Measurements from ENCODE around the gene SMYD3. TPM values are rescaled to one million over a fixed set of nuclear protein-coding genes. Genes with fewer than 3 reads are reported as not detected.
A peak's percentile ranks its signal among the peaks of the same experiment; 100 is the strongest.
"Not testable (repeated sequence)": the region's sequence is repeated elsewhere in the genome, so short reads cannot be mapped to it uniquely, and the experiment has no call there.

The SMYD3 gene
- total and polyA plus RNA-seq, 10 of the 15 experiments (the other 5 are each of a cell fraction or from before 2014, with no cell fraction given): 18.3 to 54.0 (median 24.8) TPM

DNA sequence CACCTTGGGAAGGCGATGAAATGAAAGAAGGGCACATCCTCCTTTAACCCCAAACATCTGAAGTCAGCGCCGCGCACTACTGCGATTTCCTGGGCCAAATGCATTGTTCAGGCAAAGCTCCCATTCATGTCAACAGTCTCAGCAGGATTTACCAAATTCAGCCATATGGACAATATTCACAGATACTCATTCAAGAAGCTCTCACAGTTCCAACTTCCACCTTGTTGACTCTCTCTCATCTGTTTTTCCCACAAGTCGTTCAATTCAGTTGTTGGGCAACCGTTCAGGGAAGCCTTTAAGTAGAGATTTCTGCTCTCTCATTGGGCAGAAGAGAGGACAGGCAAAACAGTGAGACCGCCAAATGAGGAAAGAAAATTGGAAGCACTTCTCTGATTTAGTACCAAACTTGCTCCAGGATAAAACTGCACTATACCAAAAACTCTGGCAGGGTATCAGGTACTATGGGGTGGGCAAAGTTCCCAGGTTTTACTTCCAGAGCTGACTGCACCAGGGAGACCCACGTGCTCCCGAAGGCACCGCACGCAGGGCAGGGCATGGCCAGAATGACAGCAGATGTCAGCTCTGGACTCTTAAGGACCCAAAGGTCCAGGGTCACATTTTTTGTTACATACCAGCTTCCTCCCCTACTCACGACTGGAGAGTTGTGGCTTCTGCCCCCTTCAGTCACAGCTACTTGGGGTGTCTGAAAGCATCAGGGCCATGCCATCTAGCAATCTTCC is 683.5 kb downstream of the SMYD3 start (continued):
- TF ChIP-seq SMAD5 (IDR thresholded peaks at IDR 0.05; ENCODE audit: low read depth) (no peak), PML (IDR thresholded peaks at IDR 0.05; ENCODE audit: low read length) (no peak)
- TF ChIP-seq, protein P1, sequence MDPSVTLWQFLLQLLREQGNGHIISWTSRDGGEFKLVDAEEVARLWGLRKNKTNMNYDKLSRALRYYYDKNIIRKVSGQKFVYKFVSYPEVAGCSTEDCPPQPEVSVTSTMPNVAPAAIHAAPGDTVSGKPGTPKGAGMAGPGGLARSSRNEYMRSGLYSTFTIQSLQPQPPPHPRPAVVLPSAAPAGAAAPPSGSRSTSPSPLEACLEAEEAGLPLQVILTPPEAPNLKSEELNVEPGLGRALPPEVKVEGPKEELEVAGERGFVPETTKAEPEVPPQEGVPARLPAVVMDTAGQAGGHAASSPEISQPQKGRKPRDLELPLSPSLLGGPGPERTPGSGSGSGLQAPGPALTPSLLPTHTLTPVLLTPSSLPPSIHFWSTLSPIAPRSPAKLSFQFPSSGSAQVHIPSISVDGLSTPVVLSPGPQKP (IDR thresholded peaks at IDR 0.05; ENCODE audit: low read depth, low read length): no peak

GRCh38 chr1:245822996-245823395 is 684.1 kb downstream of the SMYD3 start:
- RAD21 ChIA-PET (ENCODE audit: unreplicated experiment): no interaction called here
- intact Hi-C loops (cut with micrococcal nuclease; ENCODE audit: unreplicated experiment): no loop called here

DNA sequence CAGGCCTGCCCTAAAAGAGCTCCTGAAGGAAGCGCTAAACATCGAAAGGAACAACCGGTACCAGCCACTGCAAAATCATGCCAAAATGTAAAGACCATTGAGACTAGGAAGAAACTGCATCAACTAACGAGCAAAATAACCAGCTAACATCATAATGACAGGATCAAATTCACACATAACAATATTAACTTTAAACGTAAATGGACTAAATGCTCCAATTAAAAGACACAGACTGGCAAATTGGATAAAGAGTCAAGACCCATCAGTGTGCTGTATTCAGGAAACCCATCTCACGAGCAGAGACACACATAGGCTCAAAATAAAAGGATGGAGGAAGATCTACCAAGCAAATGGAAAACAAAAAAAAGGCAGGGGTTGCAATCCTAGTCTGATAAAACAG is 688.7 kb downstream of the SMYD3 start:
- DNase-seq (ENCODE audit: low read depth, low spot score); ATAC-seq; H3K4me1 ChIP-seq (ENCODE audit: control insufficient read depth, insufficient read depth, low read length); H3K9me3 ChIP-seq (replicated peaks; ENCODE audit: control insufficient read depth, insufficient read depth, low read length); H2AFZ ChIP-seq (ENCODE audit: control insufficient read depth, low read depth, low read length); POLR2A ChIA-PET; H3K27ac ChIP-seq (ENCODE audit: control insufficient read depth, insufficient read depth); H3K79me2 ChIP-seq (ENCODE audit: control insufficient read depth, insufficient read depth, low read length); H3K27me3 ChIP-seq (replicated peaks in 1 of 2; ENCODE audit: control insufficient read depth in 2 of 2, insufficient read depth in 2 of 2, low read length in 1 of 2); in situ Hi-C loops (cut with MboI); H3K36me3 ChIP-seq (ENCODE audit: control insufficient read depth in 2 of 2, insufficient read depth in 2 of 2, low read length in 1 of 2); BruUV-seq (replicated peaks); H3K9ac ChIP-seq (ENCODE audit: control insufficient read depth, insufficient read depth, low read length); intact Hi-C loops (cut with micrococcal nuclease; ENCODE audit: unreplicated experiment); H3K4me2 ChIP-seq (ENCODE audit: control insufficient read depth, insufficient read depth); RAD21 ChIA-PET (ENCODE audit: unreplicated experiment); CTCF ChIA-PET; H4K20me1 ChIP-seq (ENCODE audit: control insufficient read depth, insufficient read depth); FAIRE-seq; H3K4me3 ChIP-seq; SMC1A ChIA-PET (ENCODE audit: uncharacterized antibody, unreplicated experiment): not testable (repeated sequence)
- WGBS (ENCODE audit: insufficient coverage, insufficient replicate concordance, low lambda C conversion rate, missing lambda C conversion rate): 78% methylated on average over 4 of the region's 6 CpGs

More at GRCh38 chr1:245822996-245823395, 684.1 kb downstream of the SMYD3 start:
- no peaks in the 10 kb centered on the region for H4K20me1 ChIP-seq (ENCODE audit: control insufficient read depth, insufficient read depth)
- SMC1A ChIA-PET (ENCODE audit: uncharacterized antibody, unreplicated experiment): interaction anchor here (1.2 kb wide), 1 partner anchor 13 kb away, joined by 4 read pairs; no protein-coding TSS in a partner anchor
- H3K4me2 ChIP-seq (ENCODE audit: control insufficient read depth, insufficient read depth): no peak overlapping the region
- no peak for TF ChIP-seq RAD51 (IDR thresholded peaks at IDR 0.05)
- TF ChIP-seq BCL3 (IDR thresholded peaks at IDR 0.05; ENCODE audit: borderline replicate concordance, insufficient read depth, low read depth, low read length, poor library complexity, severe bottlenecking): peak; percentile 61
- TF ChIP-seq TCF3 (IDR thresholded peaks at IDR 0.05; ENCODE audit: borderline replicate concordance, insufficient read depth, low read depth, low read length): no peak
- POLR2A ChIA-PET: no interaction called here
- no peak overlapping the region for H3K27ac ChIP-seq (ENCODE audit: control insufficient read depth, insufficient read depth)
- DNase-seq (ENCODE audit: low read depth, low spot score) (no peak), FAIRE-seq (no peak), ATAC-seq (no peak)
- no peak overlapping the region for H3K4me3 ChIP-seq
- CTCF ChIA-PET: interaction anchor here (1.1 kb wide), 1 partner anchor 10 kb away, joined by 3 read pairs; no protein-coding TSS in a partner anchor
- no peak overlapping the region for H2AFZ ChIP-seq (ENCODE audit: control insufficient read depth, low read depth, low read length)
- 94% methylated on average over 11 of the region's 11 CpGs for WGBS (ENCODE audit: insufficient coverage, insufficient replicate concordance, low lambda C conversion rate, missing lambda C conversion rate)
- BruUV-seq (replicated peaks): no TSS peak
- H3K9ac ChIP-seq (ENCODE audit: control insufficient read depth, insufficient read depth, low read length): no peak overlapping the region
- no peaks in the 10 kb centered on the region for H3K79me2 ChIP-seq (ENCODE audit: control insufficient read depth, insufficient read depth, low read length)
- in situ Hi-C loops (cut with MboI): no loop called here
- no peaks in the 10 kb centered on the region for H3K36me3 ChIP-seq (ENCODE audit: control insufficient read depth in 2 of 2, insufficient read depth in 2 of 2, low read length in 1 of 2)
- no peaks in the 10 kb centered on the region for H3K27me3 ChIP-seq (replicated peaks in 1 of 2; ENCODE audit: control insufficient read depth in 2 of 2, insufficient read depth in 2 of 2, low read length in 1 of 2)
- no peaks in the 10 kb centered on the region; the same call in 2 of the 3 replicates for H3K9me3 ChIP-seq (replicated peaks; ENCODE audit: control insufficient read depth, insufficient read depth, low read length)
- no peaks in the 10 kb centered on the region for H3K4me1 ChIP-seq (ENCODE audit: control insufficient read depth, insufficient read depth, low read length)
